HG03354 (cell line): ENCODE measurements around the gene ADGRB2.

Source experiments
- ATAC-seq: cut with Tn5 transposase; IDR thresholded peaks from one replicate; pipeline ENCODE4 v1.9.1; 2021; ENCODE audit warnings: mild to moderate bottlenecking; ENCODE audit not compliant: unreplicated experiment, poor library complexity, severe bottlenecking

ADGRB2 gene

GRCh38 chr1:31795801-31796621, 31.9 kb upstream of the ADGRB2 start:
- no peak for ATAC-seq

DNA sequence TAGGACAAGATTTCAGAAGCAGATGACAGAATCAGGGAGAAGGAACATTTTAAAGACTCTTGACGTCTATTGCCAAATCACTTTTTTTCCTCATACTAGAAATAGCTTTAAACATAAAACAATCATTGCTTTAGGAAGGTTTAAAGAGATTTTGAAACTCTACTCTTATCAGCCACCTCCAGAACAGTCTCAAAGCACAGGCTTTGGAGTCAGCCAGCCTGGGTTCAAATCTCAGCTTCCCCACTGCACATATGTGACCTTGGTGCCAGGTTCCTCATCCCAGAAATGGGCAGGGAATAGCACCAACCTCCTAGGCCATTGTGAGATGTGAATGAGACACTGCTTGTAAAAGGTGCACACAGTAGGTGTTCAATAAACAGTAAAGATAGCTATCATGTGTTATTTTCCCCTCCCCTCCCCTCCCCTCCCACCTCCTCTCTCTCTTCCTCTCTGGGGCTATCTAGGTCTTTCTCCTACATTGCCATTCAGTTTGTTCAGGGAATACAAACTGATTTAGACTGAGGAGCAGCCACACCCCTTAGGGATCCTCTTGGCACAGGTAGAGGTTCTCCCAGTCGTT, 31.0 kb upstream of the ADGRB2 start:
- no peak for ATAC-seq

GRCh38 chr1:31793586-31794285, 29.6 kb upstream of the ADGRB2 start:
- no peak for ATAC-seq

- no peak for ATAC-seq
These were observed 28.9 kb upstream of the ADGRB2 start for GRCh38 chr1:31793086-31793485.

DNA sequence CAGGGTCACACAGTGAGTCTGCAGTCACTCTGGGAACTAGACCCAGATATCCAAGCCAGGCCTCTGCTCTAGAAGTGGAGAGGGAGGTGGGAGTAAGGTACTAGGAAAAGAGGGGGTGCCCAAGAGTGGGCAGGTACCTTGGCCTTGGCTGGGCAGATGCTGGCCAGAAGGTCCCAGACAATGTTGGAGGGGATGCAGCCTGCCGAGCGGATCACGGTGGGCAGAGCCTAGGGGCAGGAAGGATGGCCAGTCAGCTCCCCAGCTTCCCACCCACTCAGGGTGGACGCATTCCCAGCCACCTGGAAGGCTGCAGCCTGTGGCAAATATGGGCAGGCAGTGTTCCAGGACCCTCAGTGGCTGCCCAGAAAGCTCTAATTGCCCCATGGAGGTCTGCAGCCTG, 28.4 kb upstream of the ADGRB2 start:
- no peak for ATAC-seq

DNA sequence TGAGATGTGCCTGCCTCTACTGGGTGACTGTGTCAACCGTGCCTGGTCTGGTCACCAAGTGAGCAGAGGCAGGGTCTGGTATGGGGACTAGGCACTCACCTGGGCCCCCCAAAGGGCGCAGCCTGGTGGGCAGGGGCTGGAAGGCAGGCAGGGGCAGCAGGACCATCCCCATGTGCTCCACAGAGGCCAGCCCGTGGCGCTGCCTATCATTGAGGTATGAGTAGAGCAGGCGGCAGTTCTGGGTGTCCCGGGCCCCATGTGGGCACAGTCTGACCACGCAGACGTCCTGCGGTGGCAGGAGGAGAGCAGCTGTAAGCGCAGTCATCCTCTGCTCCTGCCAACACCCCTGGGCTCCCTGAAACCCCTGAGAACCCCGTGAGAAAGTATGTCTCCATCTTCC, 28.0 kb upstream of the ADGRB2 start:
- no peak for ATAC-seq

DNA sequence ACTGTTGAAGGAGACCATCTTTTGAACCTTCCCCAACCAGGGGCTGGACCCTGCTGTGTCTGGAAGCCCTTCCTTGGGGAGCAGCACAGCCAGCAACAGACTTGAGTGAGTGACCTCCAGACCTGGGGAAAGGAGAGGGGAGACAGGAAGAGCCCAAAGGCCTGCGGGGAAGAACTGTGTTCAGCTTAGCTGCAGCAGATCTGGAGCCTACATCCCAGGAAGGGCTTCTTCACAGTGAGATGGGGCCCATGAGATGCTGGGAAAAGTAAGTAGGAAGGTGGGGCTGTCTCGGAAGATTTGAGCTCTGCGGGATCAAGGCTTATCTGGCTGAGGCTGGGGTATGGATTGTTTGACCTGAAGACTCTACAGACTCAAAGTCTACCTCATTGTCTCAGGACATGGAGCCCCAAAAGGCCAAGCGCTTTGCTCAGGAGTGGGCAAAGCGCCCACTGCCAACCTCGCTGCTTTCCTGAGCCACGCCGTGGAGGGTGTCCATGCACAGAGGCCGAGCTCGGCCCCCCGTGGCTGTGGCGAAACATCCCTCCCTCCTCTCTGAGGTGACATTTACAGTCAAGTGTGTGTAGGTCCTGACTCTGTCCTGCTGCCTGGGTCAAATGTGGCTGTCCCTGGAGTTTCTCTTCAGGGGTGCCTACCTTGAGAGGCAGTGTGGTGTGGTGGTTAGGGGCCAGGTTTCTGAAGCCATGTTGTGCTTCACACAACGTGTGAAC, 27.2 kb upstream of the ADGRB2 start:
- ATAC-seq: no peak

GRCh38 chr1:31790641-31791091, 26.5 kb upstream of the ADGRB2 start:
- ATAC-seq: no peak

GRCh38 chr1:31790140-31790539, 26.0 kb upstream of the ADGRB2 start:
- no peak for ATAC-seq

GRCh38 chr1:31789259-31790065, 25.3 kb upstream of the ADGRB2 start:
- peak; percentile 57 for ATAC-seq

GRCh38 chr1:31788825-31789256, 24.7 kb upstream of the ADGRB2 start:
- peak; percentile 39 for ATAC-seq

DNA sequence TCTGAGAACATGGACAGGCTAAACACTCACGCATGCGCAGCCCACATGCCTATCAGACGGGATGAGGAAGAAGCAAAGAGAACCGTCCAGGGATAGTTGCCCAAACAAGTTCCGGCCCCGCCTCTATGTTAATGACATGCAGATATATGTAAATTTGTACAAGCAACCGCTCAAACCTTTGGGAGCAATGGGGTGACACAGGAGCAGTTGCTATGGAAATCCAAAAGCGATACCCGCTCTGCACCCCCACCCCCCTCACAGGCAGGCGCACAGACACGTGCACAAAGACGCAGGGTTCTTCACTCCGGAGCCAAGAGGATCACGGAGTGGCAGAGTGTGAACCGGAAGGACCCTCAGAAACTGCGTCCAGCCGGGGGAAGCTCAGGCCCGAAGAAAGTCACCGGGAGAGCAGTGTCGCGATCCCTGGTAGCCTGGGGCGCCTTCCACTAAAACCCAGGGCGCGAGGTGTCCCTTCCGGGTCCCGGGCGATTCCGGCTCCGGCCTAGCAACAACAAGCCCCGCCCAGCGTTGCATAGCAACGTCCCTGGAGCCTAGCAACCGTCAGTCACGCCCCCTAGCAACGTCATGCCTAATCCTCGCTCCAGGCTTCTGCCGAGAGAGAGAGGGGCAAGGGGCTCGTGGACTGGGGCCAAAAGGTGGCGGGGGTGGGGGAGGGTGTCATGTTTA, 24.1 kb upstream of the ADGRB2 start:
- peak; percentile 80 for ATAC-seq

DNA sequence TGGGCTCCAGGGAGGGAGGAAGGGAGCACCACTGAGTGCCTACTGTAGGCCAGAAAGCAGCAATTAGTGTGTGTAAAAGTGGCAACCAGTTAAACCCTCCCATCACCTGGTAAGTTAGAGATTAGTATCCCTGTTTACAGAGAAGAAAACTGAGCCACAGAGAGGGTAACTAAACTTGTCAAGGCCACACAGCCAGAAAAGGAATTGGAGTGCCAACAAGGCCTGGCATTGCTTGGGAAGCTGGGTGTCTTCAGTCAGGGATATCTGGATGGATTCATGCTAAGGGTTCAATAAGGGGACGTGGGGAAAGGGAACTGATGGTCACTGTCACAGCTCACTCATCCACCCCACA, 23.6 kb upstream of the ADGRB2 start:
- no peak for ATAC-seq

DNA sequence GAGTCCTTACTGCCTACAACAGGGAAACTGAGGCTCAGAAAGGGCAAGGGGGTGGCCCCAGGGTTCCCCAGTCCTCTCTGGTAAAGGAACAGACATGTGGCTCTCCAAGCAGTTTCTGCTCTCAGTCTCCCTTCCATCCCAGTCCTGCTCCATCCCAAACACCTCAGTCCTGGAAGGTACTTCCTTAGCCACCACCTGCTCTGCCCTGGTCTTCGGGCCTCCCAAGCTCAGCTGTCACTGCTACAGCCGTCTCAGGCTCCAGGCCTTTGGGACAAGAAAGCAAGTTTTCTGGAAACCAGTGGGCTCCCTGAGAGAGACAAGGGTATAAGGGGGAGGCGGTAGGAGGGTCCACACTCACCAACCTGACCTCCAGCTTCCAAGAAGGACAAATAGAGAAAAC, 23.1 kb upstream of the ADGRB2 start:
- ATAC-seq: no peak

DNA sequence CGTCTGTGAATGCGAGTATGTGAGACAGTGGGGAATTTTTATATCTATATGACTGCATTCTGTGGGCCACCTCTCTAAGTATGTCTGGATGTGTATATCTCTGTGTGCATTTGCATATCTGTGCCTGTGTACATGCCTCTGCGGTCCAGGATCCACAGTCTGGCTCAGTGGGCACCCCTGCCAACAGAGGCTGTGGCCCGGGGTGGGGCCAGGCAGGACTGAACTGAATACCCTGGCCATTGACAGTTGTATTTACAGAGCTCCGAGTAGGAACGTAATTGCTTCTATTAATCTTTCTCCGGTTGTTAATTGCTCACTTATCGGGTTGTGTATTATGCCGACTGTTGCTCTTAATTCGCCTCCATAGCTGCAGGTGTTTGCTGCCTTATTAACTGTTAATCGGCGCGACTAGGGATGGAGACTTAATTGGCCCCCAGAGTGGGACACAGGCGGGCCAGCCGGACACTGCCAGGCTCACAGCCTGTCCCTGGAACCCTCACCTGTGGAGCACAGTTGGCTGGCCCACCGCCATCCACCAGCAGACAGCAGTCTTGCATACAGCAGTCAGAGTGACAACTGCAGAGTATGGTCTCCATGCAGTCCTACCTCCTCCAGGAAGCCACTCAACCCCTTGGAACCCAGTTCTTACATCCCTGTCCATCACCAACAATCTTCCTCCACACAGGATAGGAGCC, 22.4 kb upstream of the ADGRB2 start:
- ATAC-seq: no peak

GRCh38 chr1:31785947-31786290, 21.8 kb upstream of the ADGRB2 start:
- ATAC-seq: no peak

- no peak for ATAC-seq
These were observed 21.1 kb upstream of the ADGRB2 start for GRCh38 chr1:31785020-31785946.
